ENCODE measurements around the gene DOK7. TPM values are rescaled to one million over a fixed set of nuclear protein-coding genes. Genes with fewer than 3 reads are reported as not detected.

DOK7 gene
- total RNA-seq, 2 donors from 2014 or later: 6.3 to 7.0 TPM

GRCh38 chr4:3513807-3514206, 50.7 kb downstream of the DOK7 start:
- no peaks in the 10 kb centered on the region for H3K9me3 ChIP-seq
- intact Hi-C loops (cut with DNase I): no loop called here
- no peak overlapping the region for H3K4me3 ChIP-seq
- DNase-seq (no peak), ATAC-seq (peak; percentile 27)
- 95 to 96% methylated on average over 14 to 18 of the region's 18 CpGs for WGBS, 2 donors
- H3K4me1 ChIP-seq: no peaks in the 10 kb centered on the region
- no peak for TF ChIP-seq POLR2A (IDR thresholded peaks at IDR 0.05)
- H3K27me3 ChIP-seq: no peaks in the 10 kb centered on the region
- peaks cover 40 to 46% of the 10 kb centered on the region in 2 donors for H3K36me3 ChIP-seq (replicated peaks in 1 of 2; ENCODE audit: insufficient read depth in 1 of 2, low read depth in 2 of 2)
- no peak overlapping the region for H3K27ac ChIP-seq

GRCh38 chr4:3514221-3514780, 51.2 kb downstream of the DOK7 start:
- no peak for ATAC-seq
- Histone ChIP-seq H3K27ac (no peak overlapping the region), H3K9me3 (no peaks in the 10 kb centered on the region), H3K36me3 (replicated peaks in 1 of 2; ENCODE audit: insufficient read depth in 1 of 2, low read depth in 2 of 2) (peaks cover 45 to 51% of the 10 kb centered on the region in 2 donors), H3K27me3 (no peaks in the 10 kb centered on the region), H3K4me1 (no peaks in the 10 kb centered on the region), H3K4me3 (no peak overlapping the region)
- no peak for TF ChIP-seq POLR2A (IDR thresholded peaks at IDR 0.05)
- TF ChIP-seq, protein P1, sequence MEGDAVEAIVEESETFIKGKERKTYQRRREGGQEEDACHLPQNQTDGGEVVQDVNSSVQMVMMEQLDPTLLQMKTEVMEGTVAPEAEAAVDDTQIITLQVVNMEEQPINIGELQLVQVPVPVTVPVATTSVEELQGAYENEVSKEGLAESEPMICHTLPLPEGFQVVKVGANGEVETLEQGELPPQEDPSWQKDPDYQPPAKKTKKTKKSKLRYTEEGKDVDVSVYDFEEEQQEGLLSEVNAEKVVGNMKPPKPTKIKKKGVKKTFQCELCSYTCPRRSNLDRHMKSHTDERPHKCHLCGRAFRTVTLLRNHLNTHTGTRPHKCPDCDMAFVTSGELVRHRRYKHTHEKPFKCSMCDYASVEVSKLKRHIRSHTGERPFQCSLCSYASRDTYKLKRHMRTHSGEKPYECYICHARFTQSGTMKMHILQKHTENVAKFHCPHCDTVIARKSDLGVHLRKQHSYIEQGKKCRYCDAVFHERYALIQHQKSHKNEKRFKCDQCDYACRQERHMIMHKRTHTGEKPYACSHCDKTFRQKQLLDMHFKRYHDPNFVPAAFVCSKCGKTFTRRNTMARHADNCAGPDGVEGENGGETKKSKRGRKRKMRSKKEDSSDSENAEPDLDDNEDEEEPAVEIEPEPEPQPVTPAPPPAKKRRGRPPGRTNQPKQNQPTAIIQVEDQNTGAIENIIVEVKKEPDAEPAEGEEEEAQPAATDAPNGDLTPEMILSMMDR (IDR thresholded peaks at IDR 0.05): no peak
- no peak for DNase-seq
- intact Hi-C loops (cut with DNase I): no loop called here
- 89 to 90% methylated on average over 7 to 13 of the region's 17 CpGs for WGBS, 2 donors

GRCh38 chr4:3514806-3515501, 51.8 kb downstream of the DOK7 start:
- TF ChIP-seq, protein P1 (IDR thresholded peaks at IDR 0.05): peak in 1 of 7 experiments; percentile 4
- no peak for TF ChIP-seq POLR2A (IDR thresholded peaks at IDR 0.05)
- 91 to 96% methylated on average over 20 to 28 of the region's 31 CpGs for WGBS, 2 donors
- ATAC-seq: no peak

GRCh38 chr4:3515646-3516045, 52.5 kb downstream of the DOK7 start:
- Histone ChIP-seq H3K9me3 (no peaks in the 10 kb centered on the region), H3K4me1 (no peaks in the 10 kb centered on the region), H3K27ac (no peak overlapping the region), H3K4me3 (no peak overlapping the region), H3K27me3 (no peaks in the 10 kb centered on the region), H3K36me3 (replicated peaks in 1 of 2; ENCODE audit: insufficient read depth in 1 of 2, low read depth in 2 of 2) (peaks cover 51 to 60% of the 10 kb centered on the region in 2 donors)
- ATAC-seq (no peak), DNase-seq (no peak)
- intact Hi-C loops (cut with DNase I): no loop called here
- WGBS, 2 donors: 82 to 84% methylated on average over 8 to 15 of the region's 15 CpGs
- TF ChIP-seq, protein P1 (IDR thresholded peaks at IDR 0.05): no peak
- no peak for TF ChIP-seq POLR2A (IDR thresholded peaks at IDR 0.05)

More at GRCh38 chr4:3514806-3515501, 51.8 kb downstream of the DOK7 start:
- H3K9me3 ChIP-seq: no peaks in the 10 kb centered on the region
- no peak for DNase-seq
- no peaks in the 10 kb centered on the region for H3K27me3 ChIP-seq
- intact Hi-C loops (cut with DNase I): no loop called here
- H3K4me3 ChIP-seq: no peak overlapping the region
- peaks cover 45 to 56% of the 10 kb centered on the region in 2 donors for H3K36me3 ChIP-seq (replicated peaks in 1 of 2; ENCODE audit: insufficient read depth in 1 of 2, low read depth in 2 of 2)
- no peaks in the 10 kb centered on the region for H3K4me1 ChIP-seq
- no peak overlapping the region for H3K27ac ChIP-seq

DNA sequence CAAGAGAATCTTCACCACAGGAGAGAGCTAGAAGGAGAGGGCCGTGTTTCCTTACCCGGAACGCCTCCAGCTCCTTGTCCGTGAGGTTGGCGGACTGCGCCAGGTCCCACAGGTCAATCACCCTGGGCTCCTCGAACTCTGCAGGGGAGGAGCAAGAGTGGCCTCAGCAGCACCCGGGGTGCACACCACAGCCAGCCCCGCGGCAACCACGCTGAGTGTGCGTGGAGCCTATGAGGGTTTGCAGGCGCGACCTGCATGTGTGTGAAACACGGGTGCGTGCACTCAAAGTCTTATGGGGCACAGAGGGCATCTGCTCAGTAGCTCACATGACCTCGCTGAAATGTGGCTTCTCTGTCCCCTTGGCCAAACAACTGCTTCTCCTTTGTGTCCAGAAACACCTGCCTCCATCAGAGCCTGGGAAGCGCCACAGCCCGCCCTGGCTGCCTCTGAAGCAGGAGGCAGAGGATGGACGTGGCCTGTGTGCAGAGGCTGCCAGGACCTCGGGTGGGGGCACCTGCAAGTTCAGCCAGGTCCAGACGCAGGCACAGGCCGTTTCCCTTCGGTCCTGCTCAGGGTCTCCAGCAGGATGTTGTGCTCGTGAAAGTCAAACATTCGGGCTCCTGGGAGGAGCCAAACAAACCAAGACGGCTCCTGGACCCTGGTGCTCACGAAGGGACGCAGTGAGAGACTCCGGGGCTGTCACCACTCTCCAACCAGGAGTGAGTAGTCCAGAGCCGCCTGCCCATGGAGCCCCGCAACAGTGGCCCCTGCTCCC, 53.1 kb downstream of the DOK7 start:
- Histone ChIP-seq H3K4me1 (no peaks in the 10 kb centered on the region), H3K4me3 (no peak overlapping the region), H3K9me3 (no peaks in the 10 kb centered on the region), H3K36me3 (replicated peaks in 1 of 2; ENCODE audit: insufficient read depth in 1 of 2, low read depth in 2 of 2) (peaks cover 53 to 64% of the 10 kb centered on the region in 2 donors), H3K27me3 (no peaks in the 10 kb centered on the region), H3K27ac (no peak overlapping the region)
- WGBS, 2 donors: 89 to 94% methylated on average over 10 to 31 of the region's 32 CpGs
- ATAC-seq (no peak), DNase-seq (no peak)
- intact Hi-C loops (cut with DNase I): no loop called here
- no peak for TF ChIP-seq POLR2A (IDR thresholded peaks at IDR 0.05)
- TF ChIP-seq, protein P1 (IDR thresholded peaks at IDR 0.05): no peak

Measured in body of pancreas (tissue), 4 donors.